Skeletal muscle tissue (tissue), 4 donors: ENCODE results near the gene CPTP. TPM values are rescaled to one million over a fixed set of nuclear protein-coding genes. Genes with fewer than 3 reads are reported as not detected.

ENCODE experiments used
- H3K27ac ChIP-seq: one replicate; pipeline ENCODE4 v1.7.0; 2013; ENCODE audit warnings: mild to moderate bottlenecking, low read depth, low read length, inconsistent platforms
- H3K27me3 ChIP-seq, 3 donors: one replicate each; pipeline ENCODE4 v1.7.0; 2013; ENCODE audit warnings: low read length in 3 of 3; ENCODE audit not compliant: control insufficient read depth in 3 of 3, insufficient read depth in 3 of 3
- H3K36me3 ChIP-seq, 3 donors: one replicate each; pipeline ENCODE4 v1.7.0; 2013; ENCODE audit warnings: low read length in 3 of 3; ENCODE audit not compliant: control insufficient read depth in 3 of 3, insufficient read depth in 3 of 3
- H3K4me1 ChIP-seq, 3 donors: one replicate each; pipeline ENCODE4 v1.7.0; 2013; ENCODE audit warnings: low read length in 3 of 3, mild to moderate bottlenecking in 3 of 3; ENCODE audit not compliant: control insufficient read depth in 3 of 3, insufficient read depth in 3 of 3
- H3K4me3 ChIP-seq, 3 donors: one replicate each; pipeline ENCODE4 v1.7.0; 2013; ENCODE audit warnings: low read length in 3 of 3
- H3K9ac ChIP-seq, 3 donors: one replicate each; pipeline ENCODE4 v1.7.0; 2013; ENCODE audit warnings: low read length in 3 of 3, mild to moderate bottlenecking in 3 of 3, moderate library complexity in 2 of 3, low read depth in 1 of 3
- H3K9me3 ChIP-seq, 3 donors: one replicate each; pipeline ENCODE4 v1.7.0; 2013; ENCODE audit warnings: low read length in 3 of 3; ENCODE audit not compliant: control insufficient read depth in 3 of 3
- total RNA-seq: library from RNA; depleted of rRNA; stranded (reverse); fragments of >200 nt; gene quantifications from one replicate; pipeline ENCODE4 v1.2.3, GENCODE V29; 2014
- donor health status: Osteomylitis.

CPTP gene
- total RNA-seq, 1 donor from 2014 or later = 8.4 TPM

- H3K4me3 ChIP-seq = no peak overlapping the region
- no peak overlapping the region for H3K27ac ChIP-seq
- H3K27me3 ChIP-seq = no peaks in the 10 kb centered on the region
- H3K9me3 ChIP-seq = no peaks in the 10 kb centered on the region
- H3K9ac ChIP-seq = peak overlapping the region in 1 of 3 donors; percentile 8
- peaks cover 30 to 37% (median 34%) of the 10 kb centered on the region in 3 donors for H3K36me3 ChIP-seq
- H3K4me1 ChIP-seq = peaks cover 38 to 58% (median 40%) of the 10 kb centered on the region in 3 donors
Observed at GRCh38 chr1:1341549-1342021, 17.0 kb downstream of the CPTP start.

GRCh38 chr1:1342061-1342562 lies 17.5 kb downstream of the CPTP start:
- H3K27me3 ChIP-seq = no peaks in the 10 kb centered on the region
- no peak overlapping the region for H3K27ac ChIP-seq
- no peaks in the 10 kb centered on the region for H3K9me3 ChIP-seq
- peak overlapping the region in 1 of 3 donors; percentile 8 for H3K9ac ChIP-seq
- peaks cover 43 to 63% (median 46%) of the 10 kb centered on the region in 3 donors for H3K4me1 ChIP-seq
- peaks cover 30 to 35% (median 34%) of the 10 kb centered on the region in 3 donors for H3K36me3 ChIP-seq
- no peak overlapping the region for H3K4me3 ChIP-seq

GRCh38 chr1:1342584-1343115 lies 18.0 kb downstream of the CPTP start:
- peaks cover 48 to 68% (median 51%) of the 10 kb centered on the region in 3 donors for H3K4me1 ChIP-seq

GRCh38 chr1:1343811-1344421 lies 19.3 kb downstream of the CPTP start:
- no peaks in the 10 kb centered on the region for H3K9me3 ChIP-seq
- H3K27ac ChIP-seq = peak overlapping the region; percentile 94
- peaks cover 23 to 28% (median 27%) of the 10 kb centered on the region in 3 donors for H3K36me3 ChIP-seq
- H3K4me1 ChIP-seq = peaks cover 55 to 77% (median 57%) of the 10 kb centered on the region in 3 donors
- H3K4me3 ChIP-seq = peak overlapping the region; percentile 48 to 72 (median 60)
- peak overlapping the region; percentile 77 to 96 (median 86) for H3K9ac ChIP-seq
- H3K27me3 ChIP-seq = no peaks in the 10 kb centered on the region

More at GRCh38 chr1:1342584-1343115, 18.0 kb downstream of the CPTP start:
- H3K27me3 ChIP-seq = no peaks in the 10 kb centered on the region
- no peak overlapping the region for H3K4me3 ChIP-seq
- H3K9ac ChIP-seq = peak overlapping the region in 2 of 3 donors; percentile 86 to 96
- H3K9me3 ChIP-seq = no peaks in the 10 kb centered on the region
- peaks cover 30 to 34% (median 33%) of the 10 kb centered on the region in 3 donors for H3K36me3 ChIP-seq
- H3K27ac ChIP-seq = no peak overlapping the region

- no peaks in the 10 kb centered on the region for H3K27me3 ChIP-seq
- H3K4me3 ChIP-seq = peak overlapping the region; percentile 48 to 72 (median 58)
- peaks cover 55 to 77% (median 57%) of the 10 kb centered on the region in 3 donors for H3K4me1 ChIP-seq
- H3K36me3 ChIP-seq = peaks cover 18 to 23% (median 20%) of the 10 kb centered on the region in 3 donors
- H3K27ac ChIP-seq = peak overlapping the region; percentile 94
- H3K9ac ChIP-seq = peak overlapping the region; percentile 77 to 96 (median 86)
- H3K9me3 ChIP-seq = no peaks in the 10 kb centered on the region
Observed at GRCh38 chr1:1344655-1345361, 20.2 kb downstream of the CPTP start.

- Histone ChIP-seq H3K9ac (peak overlapping the region; percentile 65 to 96 (median 86)), H3K9me3 (no peaks in the 10 kb centered on the region), H3K36me3 (peaks cover 15 to 17% (median 16%) of the 10 kb centered on the region in 3 donors), H3K4me1 (peaks cover 55 to 77% (median 57%) of the 10 kb centered on the region in 3 donors), H3K27ac (peak overlapping the region; percentile 94), H3K4me3 (peak overlapping the region; percentile 48 to 89 (median 83)), H3K27me3 (no peaks in the 10 kb centered on the region)
Observed at GRCh38 chr1:1345384-1345783, 20.8 kb downstream of the CPTP start.

GRCh38 chr1:1345860-1346500 lies 21.4 kb downstream of the CPTP start:
- H3K27ac ChIP-seq = peak overlapping the region; percentile 94

GRCh38 chr1:1346501-1346890 lies 21.9 kb downstream of the CPTP start:
- peaks cover 55 to 72% (median 59%) of the 10 kb centered on the region in 3 donors for H3K4me1 ChIP-seq
- H3K9ac ChIP-seq = peak overlapping the region; percentile 86 to 96 (median 92)
- H3K27me3 ChIP-seq = no peaks in the 10 kb centered on the region
- peak overlapping the region; percentile 48 to 89 (median 83) for H3K4me3 ChIP-seq
- H3K36me3 ChIP-seq = peaks cover 4 to 6% (median 5%) of the 10 kb centered on the region in 3 donors
- H3K9me3 ChIP-seq = no peaks in the 10 kb centered on the region
- H3K27ac ChIP-seq = peak overlapping the region; percentile 94

More at GRCh38 chr1:1345860-1346500, 21.4 kb downstream of the CPTP start:
- Histone ChIP-seq H3K36me3 (peaks cover 9 to 12% (median 11%) of the 10 kb centered on the region in 3 donors), H3K4me1 (peaks cover 55 to 75% (median 57%) of the 10 kb centered on the region in 3 donors), H3K9ac (peak overlapping the region; percentile 86 to 96 (median 92)), H3K4me3 (peak overlapping the region; percentile 48 to 89 (median 83)), H3K27me3 (no peaks in the 10 kb centered on the region), H3K9me3 (no peaks in the 10 kb centered on the region)

- H3K4me3 ChIP-seq = peak overlapping the region; percentile 83 to 89 (median 85)
- peak overlapping the region; percentile 86 to 96 (median 92) for H3K9ac ChIP-seq
- H3K9me3 ChIP-seq = no peaks in the 10 kb centered on the region
- H3K36me3 ChIP-seq = peaks cover 0 to 2% (median 0%) of the 10 kb centered on the region in 3 donors
- peaks cover 61 to 72% (median 64%) of the 10 kb centered on the region in 3 donors for H3K4me1 ChIP-seq
- H3K27ac ChIP-seq = peak overlapping the region; percentile 94
- H3K27me3 ChIP-seq = no peaks in the 10 kb centered on the region
Observed at GRCh38 chr1:1347026-1347595, 22.5 kb downstream of the CPTP start.
